Activated CD4-positive, alpha-beta T cell treated with anti-CD3 and anti-CD28 coated beads, Interleukin-10, Interleukin-2, amounts not matched to agents 100 ng/mL and 50 ng/mL, durations not matched to agents 16 hours and 8 hours (primary cell): ENCODE measurements around the gene QPCT.
A peak's percentile ranks its signal among the peaks of the same experiment; 100 is the strongest.
"Not testable (repeated sequence)": the region's sequence is repeated elsewhere in the genome, so short reads cannot be mapped to it uniquely, and the experiment has no call there.

ENCODE experiments used
- DNase-seq: peaks from one replicate; pipeline ENCODE4 v3.0.0-alpha.2; 2020

QPCT gene

GRCh38 chr2:37394796-37395555 is 50.5 kb downstream of the QPCT start:
- DNase-seq = no peak

DNA sequence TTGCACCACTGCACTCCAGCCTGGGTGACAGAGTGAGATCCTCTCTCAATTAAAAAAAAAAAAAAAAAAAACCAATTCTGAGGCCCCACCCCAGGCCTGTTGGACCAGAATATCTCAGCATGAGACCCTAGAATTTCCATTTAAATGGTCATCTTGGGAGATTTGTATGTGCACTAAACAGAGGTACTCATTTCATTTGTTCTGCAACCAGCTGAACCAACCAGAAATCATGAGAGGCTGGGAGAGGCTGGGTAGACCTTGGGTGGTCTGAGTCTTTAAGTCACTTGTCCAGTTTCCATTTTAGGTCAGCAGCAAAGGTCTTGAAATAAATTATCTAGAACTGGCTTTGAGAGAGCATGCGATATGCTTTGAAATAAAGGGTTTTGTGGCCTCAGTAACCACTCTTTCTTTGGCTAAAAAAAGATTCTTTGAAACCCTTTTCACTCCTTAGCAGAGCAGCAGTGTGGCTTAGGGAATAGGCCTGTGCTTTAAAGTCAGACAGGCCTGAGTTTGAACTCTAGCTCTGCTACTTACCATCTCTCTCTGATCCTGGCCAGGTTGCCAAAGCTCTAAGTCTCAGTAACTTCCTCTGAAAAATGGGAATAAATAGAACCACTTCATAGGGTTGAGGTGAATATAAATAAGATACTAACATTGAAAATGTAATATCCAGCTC is 52.6 kb downstream of the QPCT start:
- DNase-seq = no peak

DNA sequence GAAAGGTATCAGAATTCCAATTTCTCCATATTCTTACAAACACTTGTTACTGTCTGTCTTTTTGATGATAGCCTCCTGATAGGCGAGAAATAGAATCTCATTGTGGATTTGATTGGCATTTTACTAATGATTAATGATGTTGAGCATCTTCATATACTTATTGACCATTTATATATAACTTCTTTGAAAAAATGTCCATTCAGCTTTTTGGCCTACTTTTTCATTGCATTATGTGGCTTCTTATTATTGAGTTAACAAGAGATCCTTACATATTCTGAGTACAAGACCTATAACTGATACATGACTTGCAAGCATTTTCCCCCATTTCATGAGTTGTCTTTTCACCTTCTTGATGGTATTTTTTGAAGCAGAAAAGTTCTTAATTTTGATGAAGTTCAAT is 54.6 kb downstream of the QPCT start:
- DNase-seq = no peak

DNA sequence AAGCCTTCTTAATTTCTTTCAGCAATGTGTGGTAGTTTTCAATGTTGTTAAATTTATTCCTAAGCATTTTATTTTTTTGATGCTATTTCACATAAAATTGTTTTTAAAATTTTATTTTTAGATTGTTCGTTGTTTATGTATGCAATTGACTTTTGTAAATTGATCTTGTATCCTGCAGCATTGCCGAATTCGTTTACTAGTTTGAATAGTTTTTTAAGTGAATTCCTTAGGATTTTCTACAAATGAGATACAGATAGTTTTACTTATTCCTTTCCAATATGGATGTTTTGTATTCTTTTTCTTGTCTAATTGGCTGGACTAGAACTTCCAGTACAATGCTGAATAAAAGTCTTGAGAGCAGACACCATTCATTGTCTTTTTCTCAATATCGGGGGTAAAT is 55.6 kb downstream of the QPCT start:
- DNase-seq = no peak

DNA sequence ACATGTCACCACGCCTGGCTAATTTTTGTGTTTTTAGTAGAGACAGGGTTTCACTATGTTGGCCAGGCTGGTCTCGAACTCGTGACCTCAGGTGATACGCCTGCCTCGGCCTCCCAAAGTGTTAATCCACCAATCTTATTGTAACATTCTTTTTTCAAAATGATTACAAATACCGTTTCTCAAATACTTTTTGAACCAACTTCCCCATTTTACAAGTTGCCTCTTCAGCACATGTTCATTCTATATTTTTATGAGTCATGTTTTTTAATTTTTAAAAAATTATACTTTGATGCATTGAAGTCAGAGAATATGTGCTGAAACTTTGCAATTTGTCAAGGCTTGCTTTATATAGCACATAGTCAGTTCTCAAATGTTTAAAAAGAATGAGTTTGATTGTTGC is 58.2 kb downstream of the QPCT start:
- no peak for DNase-seq

GRCh38 chr2:37405781-37406180 is 61.4 kb downstream of the QPCT start:
- DNase-seq = no peak

- no peak for DNase-seq
These were observed 67.8 kb downstream of the QPCT start for GRCh38 chr2:37412231-37412630.

GRCh38 chr2:37413911-37414469 is 69.6 kb downstream of the QPCT start:
- not testable (repeated sequence) for DNase-seq

- peak; percentile 61 for DNase-seq
These were observed 70.1 kb downstream of the QPCT start for GRCh38 chr2:37414470-37414949.

- peak; percentile 9 for DNase-seq
These were observed 70.8 kb downstream of the QPCT start for GRCh38 chr2:37415128-37415820.

- no peak for DNase-seq
These were observed 72.9 kb downstream of the QPCT start for GRCh38 chr2:37417321-37417720.

GRCh38 chr2:37418956-37419355 is 74.5 kb downstream of the QPCT start:
- DNase-seq = no peak

- DNase-seq = no peak
These were observed 77.3 kb downstream of the QPCT start for GRCh38 chr2:37421686-37422085.

GRCh38 chr2:37422816-37423215 is 78.4 kb downstream of the QPCT start:
- no peak for DNase-seq
